Ovary (tissue), 3 donors: ENCODE data around the gene ONECUT3.

Source experiments
- EP300 ChIP-seq: sonication (generic); formaldehyde crosslinking; IDR thresholded peaks from one replicate; pipeline ENCODE4 v1.6.1; 2017; ENCODE audit warnings: antibody characterized with exemption
- POLR2A ChIP-seq: fragments of 450-650 bp; IDR thresholded peaks from one replicate; pipeline ENCODE4 v1.6.1; 2017; ENCODE audit warnings: antibody characterized with exemption, mild to moderate bottlenecking, moderate library complexity
- TF ChIP-seq, protein P1 (sequence below), 3 donors: fragments of 450-650 bp in 2 of 3; fragments of 200-600 bp in 1 of 3; IDR thresholded peaks; one replicate each; pipeline versions ENCODE4 v1.5.1 to v1.8.0; 2016 to 2022; ENCODE audit warnings: antibody characterized with exemption in 3 of 3, mild to moderate bottlenecking in 1 of 3
- donor health status: DM: no; HTN: no; CAD: no.

DNA sequence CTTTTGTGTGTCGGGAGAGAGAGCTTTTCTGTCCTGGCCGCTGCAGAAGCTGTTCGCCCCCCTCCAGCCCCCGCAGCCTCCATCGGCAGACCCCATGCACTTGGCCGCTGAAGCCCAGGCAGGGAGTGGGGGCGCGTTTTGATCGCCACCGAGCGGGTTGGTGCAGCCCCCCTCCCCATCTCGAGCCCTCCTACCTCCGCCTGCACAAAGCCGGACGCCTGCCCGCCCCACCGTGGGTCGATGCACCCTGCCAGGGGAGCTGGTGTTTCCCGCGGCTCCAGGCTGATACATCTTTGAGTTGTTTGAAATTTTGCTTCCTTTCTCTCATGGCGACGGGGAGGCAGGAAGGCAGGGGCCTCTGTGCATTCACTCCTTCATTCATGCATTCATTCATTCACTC, 16.4 kb upstream of the ONECUT3 start:
- TF ChIP-seq, protein P1, sequence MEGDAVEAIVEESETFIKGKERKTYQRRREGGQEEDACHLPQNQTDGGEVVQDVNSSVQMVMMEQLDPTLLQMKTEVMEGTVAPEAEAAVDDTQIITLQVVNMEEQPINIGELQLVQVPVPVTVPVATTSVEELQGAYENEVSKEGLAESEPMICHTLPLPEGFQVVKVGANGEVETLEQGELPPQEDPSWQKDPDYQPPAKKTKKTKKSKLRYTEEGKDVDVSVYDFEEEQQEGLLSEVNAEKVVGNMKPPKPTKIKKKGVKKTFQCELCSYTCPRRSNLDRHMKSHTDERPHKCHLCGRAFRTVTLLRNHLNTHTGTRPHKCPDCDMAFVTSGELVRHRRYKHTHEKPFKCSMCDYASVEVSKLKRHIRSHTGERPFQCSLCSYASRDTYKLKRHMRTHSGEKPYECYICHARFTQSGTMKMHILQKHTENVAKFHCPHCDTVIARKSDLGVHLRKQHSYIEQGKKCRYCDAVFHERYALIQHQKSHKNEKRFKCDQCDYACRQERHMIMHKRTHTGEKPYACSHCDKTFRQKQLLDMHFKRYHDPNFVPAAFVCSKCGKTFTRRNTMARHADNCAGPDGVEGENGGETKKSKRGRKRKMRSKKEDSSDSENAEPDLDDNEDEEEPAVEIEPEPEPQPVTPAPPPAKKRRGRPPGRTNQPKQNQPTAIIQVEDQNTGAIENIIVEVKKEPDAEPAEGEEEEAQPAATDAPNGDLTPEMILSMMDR (IDR thresholded peaks at IDR 0.05): no peak
- no peak for TF ChIP-seq POLR2A
- TF ChIP-seq EP300: no peak
